Cardiac fibroblast (primary cell): ENCODE results near the gene PVRIG.
"Not testable (repeated sequence)": the region's sequence is repeated elsewhere in the genome, so short reads cannot be mapped to it uniquely, and the experiment has no call there.

Source experiments
- DNase-seq, 2 donors: peaks; one replicate each; pipeline versions ENCODE4 v3.0.0 to v3.0.0-alpha.2; 2010; ENCODE audit warnings: low read depth in 2 of 2
- H3K4me3 ChIP-seq, 2 donors: replicated peaks in 1 of 2; 1 replicate in 1 of 2; 2 replicates in 1 of 2; pipeline ENCODE4 v1.5.1; 2011; ENCODE audit warnings: low read depth in 2 of 2, low read length in 2 of 2, mild to moderate bottlenecking in 2 of 2, moderate library complexity in 1 of 2
- TF ChIP-seq, protein P1 (sequence below): IDR thresholded peaks from one replicate; pipeline ENCODE4 v1.5.1; 2011; ENCODE audit warnings: low read depth, mild to moderate bottlenecking, low read length, inconsistent platforms

PVRIG gene

DNA sequence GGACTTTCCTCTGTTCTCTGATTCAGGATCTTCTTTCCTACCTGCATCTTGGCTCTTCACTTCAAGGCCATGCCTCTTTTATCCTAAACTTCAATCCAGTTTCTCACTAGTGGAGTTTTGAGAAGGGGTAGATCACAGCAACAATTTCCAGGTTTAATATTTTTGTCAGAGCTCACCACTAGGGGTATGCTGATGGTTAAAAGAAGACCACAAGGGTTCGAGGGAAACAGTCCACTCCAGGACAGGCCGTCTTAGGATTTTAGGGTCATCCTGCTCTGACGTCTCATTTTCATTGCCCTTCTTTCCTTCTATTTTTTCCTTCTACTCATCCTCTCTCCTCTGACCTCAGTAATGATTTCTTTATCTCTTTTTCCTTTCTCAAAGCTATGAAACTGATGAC is 30.7 kb upstream of the PVRIG start:
- TF ChIP-seq, protein P1, sequence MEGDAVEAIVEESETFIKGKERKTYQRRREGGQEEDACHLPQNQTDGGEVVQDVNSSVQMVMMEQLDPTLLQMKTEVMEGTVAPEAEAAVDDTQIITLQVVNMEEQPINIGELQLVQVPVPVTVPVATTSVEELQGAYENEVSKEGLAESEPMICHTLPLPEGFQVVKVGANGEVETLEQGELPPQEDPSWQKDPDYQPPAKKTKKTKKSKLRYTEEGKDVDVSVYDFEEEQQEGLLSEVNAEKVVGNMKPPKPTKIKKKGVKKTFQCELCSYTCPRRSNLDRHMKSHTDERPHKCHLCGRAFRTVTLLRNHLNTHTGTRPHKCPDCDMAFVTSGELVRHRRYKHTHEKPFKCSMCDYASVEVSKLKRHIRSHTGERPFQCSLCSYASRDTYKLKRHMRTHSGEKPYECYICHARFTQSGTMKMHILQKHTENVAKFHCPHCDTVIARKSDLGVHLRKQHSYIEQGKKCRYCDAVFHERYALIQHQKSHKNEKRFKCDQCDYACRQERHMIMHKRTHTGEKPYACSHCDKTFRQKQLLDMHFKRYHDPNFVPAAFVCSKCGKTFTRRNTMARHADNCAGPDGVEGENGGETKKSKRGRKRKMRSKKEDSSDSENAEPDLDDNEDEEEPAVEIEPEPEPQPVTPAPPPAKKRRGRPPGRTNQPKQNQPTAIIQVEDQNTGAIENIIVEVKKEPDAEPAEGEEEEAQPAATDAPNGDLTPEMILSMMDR, result no peak
- H3K4me3 ChIP-seq, result no peak overlapping the region
- DNase-seq, result no peak

DNA sequence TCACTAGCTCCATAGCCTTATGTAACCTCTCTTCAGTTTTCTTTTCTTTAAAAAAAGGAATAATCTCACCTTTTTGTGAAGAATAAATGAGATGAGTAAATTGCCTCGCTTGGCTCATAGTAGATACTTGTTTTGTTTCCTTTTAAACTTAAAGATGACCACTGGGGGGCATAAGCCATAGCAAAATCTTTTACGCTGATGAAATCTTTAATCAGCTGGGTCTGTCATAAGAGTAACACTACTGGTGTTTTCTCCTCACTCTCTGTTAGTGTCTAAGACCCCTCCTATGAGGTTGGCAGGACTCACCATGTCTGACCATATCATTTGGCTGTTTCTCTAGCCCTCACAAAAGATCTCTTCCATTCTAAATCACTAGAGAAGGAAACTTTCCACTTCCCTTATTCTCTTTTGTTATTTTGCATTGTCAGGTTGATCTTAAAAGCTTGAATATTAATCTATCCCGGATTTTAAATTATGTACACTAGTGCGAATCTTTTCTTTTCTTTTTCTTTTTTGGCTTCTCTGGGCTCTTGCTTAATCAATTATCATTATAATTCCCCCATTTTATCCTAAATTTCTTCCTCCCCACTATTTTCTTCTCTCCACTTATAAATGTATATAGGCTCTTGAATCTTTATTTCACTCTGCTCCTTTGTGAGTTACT is 29.6 kb upstream of the PVRIG start:
- no peak overlapping the region for H3K4me3 ChIP-seq
- peak; percentile 62 to 69 for DNase-seq
- TF ChIP-seq, protein P1, result peak; percentile 41

DNA sequence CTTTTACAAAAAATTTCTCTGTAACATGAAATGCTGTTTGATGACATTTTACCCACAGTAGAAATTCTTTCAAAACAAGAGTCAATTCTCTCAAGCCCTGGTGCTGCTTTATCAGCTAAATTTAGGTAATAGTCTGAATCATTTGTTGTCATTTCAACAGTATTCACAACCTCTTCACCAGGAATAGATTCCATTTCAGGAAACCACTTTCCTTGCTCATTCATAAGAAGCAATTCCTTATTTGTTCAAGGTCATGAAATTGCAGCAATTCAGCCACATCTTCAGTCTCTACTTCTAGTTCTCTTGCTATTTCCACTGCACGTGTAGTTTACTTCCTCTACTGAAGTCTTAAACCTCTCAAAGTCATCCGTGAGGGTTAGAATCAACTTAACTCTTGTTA is 28.0 kb upstream of the PVRIG start:
- no peak overlapping the region for H3K4me3 ChIP-seq
- TF ChIP-seq, protein P1, result no peak
- DNase-seq, result peak; percentile 52 to 72

DNA sequence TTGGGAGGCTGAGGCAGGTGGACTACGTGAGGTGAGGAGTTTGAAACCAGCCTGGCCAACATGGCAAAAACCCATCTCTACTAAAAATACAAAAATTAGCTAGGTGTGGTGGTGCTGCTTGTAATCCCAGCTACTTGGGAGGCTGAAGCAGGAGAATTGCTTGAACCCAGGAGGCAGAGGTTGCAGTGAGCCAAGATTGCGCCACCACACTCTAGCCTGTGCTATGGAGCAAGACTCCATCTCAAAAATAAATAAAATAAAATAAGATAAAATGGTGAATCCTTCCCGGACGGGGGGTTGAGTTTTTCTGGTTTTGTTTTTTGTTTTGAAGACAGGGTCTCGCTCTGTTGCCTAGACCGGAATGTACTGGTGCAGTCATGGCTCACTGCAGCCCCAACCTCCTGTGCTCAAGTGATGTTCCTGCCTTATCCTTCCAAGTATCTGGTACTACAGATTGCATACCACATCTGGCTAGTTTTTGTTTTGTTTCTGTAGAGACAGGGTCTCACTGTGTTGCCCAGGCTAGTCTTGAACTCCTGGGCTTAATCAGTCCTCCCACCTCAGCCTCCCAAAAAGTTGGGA is 27.4 kb upstream of the PVRIG start:
- not testable (repeated sequence) for H3K4me3 ChIP-seq, DNase-seq

DNA sequence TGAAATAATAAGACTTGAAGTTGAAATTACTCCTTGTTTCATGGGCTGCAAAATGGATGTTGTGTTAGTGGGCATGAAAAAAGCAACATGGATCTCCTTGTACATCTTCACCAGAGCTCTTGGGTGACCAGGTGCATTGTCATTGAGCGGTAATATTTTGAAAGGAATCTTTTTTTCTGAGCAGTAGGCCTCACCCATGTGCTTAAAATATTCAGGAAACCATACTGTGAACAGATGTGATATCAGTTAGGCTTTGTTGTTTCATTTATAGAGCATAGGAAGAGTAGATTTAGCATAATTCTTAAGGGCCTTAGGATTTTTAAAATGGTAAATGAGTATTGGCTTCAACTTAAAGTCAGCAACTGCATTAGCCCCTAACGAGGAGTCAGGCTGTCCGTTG is 26.8 kb upstream of the PVRIG start:
- no peak for DNase-seq
- no peak overlapping the region for H3K4me3 ChIP-seq
- TF ChIP-seq, protein P1, result no peak

DNA sequence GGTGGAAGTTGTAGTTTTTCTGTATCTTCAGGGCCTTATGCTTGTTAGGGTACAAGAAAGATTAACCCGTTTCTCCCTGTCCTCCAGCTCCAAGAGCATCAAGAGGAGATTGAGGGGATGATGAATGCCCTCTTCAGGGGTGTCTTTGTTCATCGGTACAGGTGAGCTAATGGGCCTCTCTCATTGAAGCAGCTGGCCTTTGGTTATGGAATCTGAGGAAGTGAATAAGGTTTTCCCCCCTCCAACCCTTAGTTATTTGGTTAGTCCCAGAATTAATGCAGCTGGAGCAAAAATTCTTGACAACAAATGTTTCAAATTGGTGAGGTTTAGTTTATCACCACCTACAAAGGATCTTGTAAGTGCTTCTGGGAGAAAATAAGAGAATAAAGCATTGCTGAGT is 24.5 kb upstream of the PVRIG start:
- DNase-seq, result no peak
- TF ChIP-seq, protein P1, result no peak
- H3K4me3 ChIP-seq, result no peak overlapping the region

DNA sequence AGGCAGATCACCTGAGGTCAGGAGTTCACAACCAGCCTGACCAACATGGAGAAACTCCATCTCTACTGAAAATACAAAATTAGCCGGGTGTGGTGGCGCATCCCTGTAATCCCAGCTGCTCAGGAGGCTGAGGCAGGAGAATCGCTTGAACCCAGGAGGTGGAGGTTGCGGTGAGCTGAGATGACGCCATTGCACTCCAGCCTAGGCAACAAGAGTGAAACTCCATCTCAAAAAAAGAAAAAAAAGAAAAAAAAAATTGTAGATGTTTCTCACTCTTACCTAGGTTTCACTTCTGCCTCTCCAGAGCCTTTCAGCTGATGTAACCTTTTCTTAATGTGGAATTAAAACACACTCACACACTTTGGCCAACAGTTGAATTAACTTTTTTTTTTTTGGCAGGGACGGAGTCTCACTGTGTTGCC is 23.8 kb upstream of the PVRIG start:
- H3K4me3 ChIP-seq, DNase-seq: not testable (repeated sequence)

DNA sequence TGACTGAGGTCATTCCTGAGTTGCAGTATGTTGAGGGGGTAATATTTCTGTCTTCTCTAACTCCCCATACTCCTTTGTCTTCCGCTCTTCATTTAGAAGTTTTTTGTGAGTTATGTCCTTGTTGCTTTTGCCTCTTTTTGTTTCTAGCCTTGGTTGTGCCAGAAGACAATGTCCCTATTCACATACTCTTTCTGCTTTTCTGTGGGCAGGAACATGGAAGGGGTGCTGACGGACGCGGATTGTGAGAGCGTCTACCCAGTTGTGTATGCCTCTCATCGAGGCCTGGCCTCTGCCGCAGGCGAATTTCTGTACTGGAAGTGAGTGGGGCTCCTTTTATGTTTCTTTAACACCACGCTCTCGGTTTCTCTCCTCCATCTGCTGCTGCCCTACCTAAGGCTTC is 21.5 kb upstream of the PVRIG start:
- no peak for DNase-seq
- no peak overlapping the region for H3K4me3 ChIP-seq
- TF ChIP-seq, protein P1, result no peak
